GM12872 (cell line): ENCODE results near the gene GLIS1.

Experiments
- CTCF ChIP-seq: IDR thresholded peaks from 3 replicates; pipeline ENCODE4 v1.5.1; 2011; ENCODE audit warnings: low read depth, mild to moderate bottlenecking, low read length, moderate library complexity; ENCODE audit not compliant: insufficient read depth

GLIS1 gene

GRCh38 chr1:53739109-53739681 lies at the start of gene GLIS1:
Gene GLIS1, minus strand, starts transcription at chr1:53739164. Its CDS starts 1,100 bp downstream, at chr1:53738064.
- TF ChIP-seq CTCF, result no peak

- TF ChIP-seq CTCF, result no peak
These were observed 48.7 kb upstream of the GLIS1 start for GRCh38 chr1:53787655-53788054.

- no peak for TF ChIP-seq CTCF
These were observed 44.1 kb upstream of the GLIS1 start for GRCh38 chr1:53783056-53783455.

- TF ChIP-seq CTCF, result no peak
These were observed 42.7 kb upstream of the GLIS1 start for GRCh38 chr1:53781654-53782053.

- no peak for TF ChIP-seq CTCF
These were observed 38.3 kb upstream of the GLIS1 start for GRCh38 chr1:53777272-53777671.

GRCh38 chr1:53771648-53772047 lies 32.7 kb upstream of the GLIS1 start:
- TF ChIP-seq CTCF, result no peak

- TF ChIP-seq CTCF, result no peak
These were observed 30.8 kb upstream of the GLIS1 start for GRCh38 chr1:53769780-53770179.
